Stimulated activated CD8-positive, alpha-beta memory T cell treated with anti-CD3 and anti-CD28 coated beads, Interleukin-7, amount 100 ng/mL, for 24 hours (primary cell): Measurements from ENCODE around the gene TGDS.
"Not testable (repeated sequence)": the region's sequence is repeated elsewhere in the genome, so short reads cannot be mapped to it uniquely, and the experiment has no call there.

ENCODE experiments used
- DNase-seq: peaks from one replicate; pipeline ENCODE4 v3.0.0-alpha.2; 2020; ENCODE audit warnings: low read depth

The TGDS gene

GRCh38 chr13:94552095-94552494 lies 43.9 kb downstream of the TGDS start:
- no peak for DNase-seq

DNA sequence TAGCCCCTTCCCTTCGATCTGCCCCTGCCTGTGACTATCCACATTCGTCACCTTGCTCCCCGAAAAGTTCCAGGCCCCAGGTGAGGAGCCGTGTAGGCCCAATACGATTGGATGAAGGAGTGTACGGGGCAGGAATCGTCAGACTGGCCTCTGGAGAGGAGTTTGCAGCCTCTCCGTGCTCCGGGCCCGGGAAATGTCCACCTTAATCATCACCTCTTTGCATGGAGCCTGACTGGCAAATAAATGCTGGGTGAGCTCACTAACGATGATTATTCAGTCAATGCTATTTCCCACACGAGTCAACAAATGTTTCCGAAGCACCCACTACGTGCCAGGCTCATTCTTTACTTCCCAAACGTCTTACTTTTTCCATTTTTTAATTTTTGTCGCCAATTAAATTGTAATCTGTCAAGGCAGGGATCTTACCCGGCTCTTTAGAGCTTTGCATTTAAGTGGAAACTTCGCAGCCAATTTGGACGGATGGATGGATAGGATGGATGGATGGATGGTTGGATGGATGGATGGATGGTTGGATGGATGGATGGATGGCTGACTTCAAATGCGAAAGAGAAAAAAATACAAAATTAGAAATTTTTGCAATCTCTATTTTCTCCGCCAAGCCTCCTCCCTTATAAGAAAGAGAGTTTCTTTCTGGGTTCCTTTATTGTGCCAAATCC lies 45.8 kb downstream of the TGDS start:
- no peak for DNase-seq

DNA sequence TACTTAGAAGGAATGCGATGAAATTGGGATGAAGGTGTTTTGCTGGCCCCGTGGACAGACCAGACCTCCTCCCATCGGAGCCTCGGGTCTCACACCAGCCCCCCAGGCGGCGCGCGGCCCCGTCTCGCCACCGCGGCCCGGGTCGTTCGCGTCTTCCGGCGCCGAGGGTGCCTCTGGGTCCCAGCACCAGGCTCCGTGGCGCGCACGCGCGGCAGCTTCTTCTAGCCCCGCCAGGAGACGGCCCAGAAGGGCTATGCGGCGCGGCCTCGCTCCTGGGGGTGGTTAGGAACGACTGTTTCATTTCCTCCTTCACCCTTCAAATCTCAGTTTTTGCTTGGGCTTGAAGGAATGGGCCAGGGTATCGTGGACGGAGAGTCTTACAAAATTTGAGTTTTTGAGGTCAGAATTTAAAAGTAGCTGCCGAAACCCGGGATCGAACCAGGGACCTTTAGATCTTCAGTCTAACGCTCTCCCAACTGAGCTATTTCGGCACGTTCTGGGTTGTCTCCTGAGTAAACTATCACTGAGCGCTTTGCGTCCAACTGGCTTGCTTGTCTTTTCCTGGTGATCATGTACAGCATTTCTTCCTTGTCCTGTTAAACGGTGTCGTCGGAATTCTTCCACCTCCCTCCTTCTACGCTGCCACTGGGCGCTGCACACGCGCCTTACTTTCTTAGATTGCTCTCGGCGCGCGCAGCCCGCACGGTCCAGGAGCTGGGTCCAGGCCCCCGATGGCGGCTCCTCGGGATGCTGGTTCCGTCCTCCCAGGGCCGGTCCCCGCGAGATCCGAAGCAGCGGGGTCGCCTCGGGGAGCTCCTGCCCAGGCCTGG lies 46.5 kb downstream of the TGDS start:
- DNase-seq: peak; percentile 79

DNA sequence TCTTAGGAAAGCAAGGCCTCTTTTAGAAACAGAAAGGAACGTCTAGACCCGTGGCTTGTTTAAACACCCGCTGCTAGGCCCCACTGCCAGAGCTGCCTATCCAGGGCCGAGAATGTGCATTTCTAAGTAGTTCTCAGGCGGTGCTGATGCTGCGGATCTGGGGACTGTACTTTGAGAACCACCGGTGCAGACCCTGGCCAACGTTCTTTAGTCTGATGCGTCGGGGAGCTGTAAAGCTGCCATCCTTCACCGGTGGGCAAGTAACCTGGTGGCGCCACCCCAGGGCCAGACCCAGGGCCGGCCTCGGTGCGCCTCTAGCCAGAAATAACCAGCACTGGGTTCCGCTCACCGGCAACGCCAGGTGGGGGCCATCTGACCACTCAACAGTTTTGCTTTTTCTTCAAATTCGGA lies 47.1 kb downstream of the TGDS start:
- no peak for DNase-seq

DNA sequence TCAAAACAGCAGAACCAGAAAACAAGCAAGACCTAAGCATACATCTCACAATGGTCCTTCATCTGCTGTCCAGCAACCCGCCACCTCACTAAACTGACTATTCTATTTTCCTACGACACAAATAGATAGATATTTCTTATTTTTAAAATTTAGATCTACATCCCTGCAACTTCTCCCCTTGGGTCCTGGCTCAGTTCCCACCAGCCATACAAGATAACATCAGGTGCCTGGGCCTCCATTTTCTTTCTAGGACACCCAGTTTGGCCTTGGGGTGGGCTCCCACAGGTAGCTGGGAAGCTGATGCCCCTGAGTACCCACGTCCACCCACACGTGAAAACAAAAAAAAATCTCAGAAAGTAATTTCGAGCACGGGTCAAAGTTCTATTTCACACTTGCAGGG lies 47.6 kb downstream of the TGDS start:
- no peak for DNase-seq

- no peak for DNase-seq
Observed at GRCh38 chr13:94546061-94546839, 49.7 kb downstream of the TGDS start.

- DNase-seq: no peak
Observed at GRCh38 chr13:94544922-94545321, 51.0 kb downstream of the TGDS start.

GRCh38 chr13:94542917-94543316 lies 53.0 kb downstream of the TGDS start:
- no peak for DNase-seq

DNA sequence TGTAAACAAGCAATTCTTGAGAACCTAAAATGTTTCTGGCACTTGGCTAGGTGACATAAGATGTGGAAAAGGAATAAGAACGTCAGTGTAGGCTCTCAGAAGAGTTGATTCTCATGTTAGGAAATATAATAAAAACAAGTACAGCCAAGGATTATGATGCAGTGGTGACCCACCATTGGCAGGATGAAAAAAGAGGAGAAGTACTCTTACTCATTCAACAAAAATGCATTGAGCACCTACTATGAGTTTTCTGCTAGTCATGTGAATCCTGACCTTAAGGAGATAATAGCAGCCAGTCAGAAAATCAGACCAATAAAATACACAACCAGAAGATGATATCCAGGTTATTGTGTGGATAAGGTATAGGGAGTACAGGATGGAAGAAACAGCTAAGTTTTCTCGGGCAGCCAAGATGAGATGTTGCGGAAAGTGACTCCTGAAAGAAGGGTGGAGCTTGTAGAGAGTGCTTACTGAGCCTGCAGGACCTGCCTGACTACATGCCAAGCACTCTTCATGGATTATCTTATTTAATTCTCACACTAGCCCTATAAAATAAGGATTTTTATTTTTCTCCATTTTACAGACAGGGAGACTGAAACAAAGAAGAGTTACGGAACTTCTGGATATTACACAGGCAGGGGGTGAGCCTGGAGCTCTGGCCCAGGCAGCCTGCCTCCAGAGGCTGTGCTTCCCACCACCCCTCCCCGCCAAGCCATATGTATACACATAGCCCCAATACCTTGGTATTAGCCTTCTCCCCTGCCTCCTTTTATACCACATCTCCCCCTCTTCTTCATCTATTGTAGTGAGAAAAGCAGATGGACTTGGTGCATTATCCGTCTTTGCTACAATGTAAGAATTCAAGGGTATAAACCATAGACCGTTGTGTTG lies 58.0 kb downstream of the TGDS start:
- DNase-seq: no peak

GRCh38 chr13:94535775-94536174 lies 60.2 kb downstream of the TGDS start:
- DNase-seq: no peak

DNA sequence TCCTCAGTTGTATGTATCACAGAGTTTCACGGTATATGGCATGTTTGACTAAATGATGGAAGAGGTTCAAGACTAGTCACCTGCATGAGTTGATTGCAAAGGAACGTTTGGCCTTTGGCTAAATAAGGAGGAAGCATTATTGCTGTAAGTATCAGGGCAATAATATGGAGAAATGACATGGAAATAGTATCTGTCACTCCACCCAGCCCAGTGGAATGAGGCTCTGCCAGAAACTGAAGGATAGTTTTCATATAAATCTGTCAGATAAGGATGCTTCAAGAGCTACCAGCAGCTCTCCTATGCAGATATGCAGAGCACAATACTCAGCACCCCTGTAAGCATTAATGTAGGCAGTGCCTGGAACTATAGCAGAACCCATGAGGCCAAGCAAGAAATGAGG lies 60.7 kb downstream of the TGDS start:
- DNase-seq: no peak

GRCh38 chr13:94534166-94534565 lies 61.8 kb downstream of the TGDS start:
- DNase-seq: no peak

- DNase-seq: not testable (repeated sequence)
Observed at GRCh38 chr13:94532278-94532677, 63.7 kb downstream of the TGDS start.

- not testable (repeated sequence) for DNase-seq
Observed at GRCh38 chr13:94526956-94527355, 69.0 kb downstream of the TGDS start.

GRCh38 chr13:94525781-94526180 lies 70.2 kb downstream of the TGDS start:
- no peak for DNase-seq

DNA sequence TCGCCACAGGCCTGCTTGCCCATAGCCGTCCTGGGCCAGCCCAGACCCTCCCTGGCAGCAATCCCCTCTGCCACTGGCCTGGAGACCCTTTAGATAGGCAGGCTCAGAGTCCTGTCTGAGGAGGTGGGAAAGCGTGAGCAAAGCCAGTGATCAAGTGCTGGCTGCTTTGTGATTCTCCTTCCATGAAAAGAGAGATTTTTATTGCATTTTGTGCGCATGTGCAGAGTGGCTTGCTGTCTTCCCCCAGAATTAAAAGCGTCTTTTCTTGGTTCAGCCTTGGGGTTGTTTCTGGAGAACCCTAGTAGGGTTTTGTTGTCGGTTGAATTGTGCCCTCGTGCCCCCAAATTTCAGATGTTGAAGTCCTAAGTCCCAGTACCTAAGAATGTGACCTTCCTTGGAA lies 71.5 kb downstream of the TGDS start:
- DNase-seq: no peak
